HG02884 (cell line): ENCODE measurements around the gene ENKUR.
"Not testable (repeated sequence)": the region's sequence is repeated elsewhere in the genome, so short reads cannot be mapped to it uniquely, and the experiment has no call there.

ENCODE experiments used
- ATAC-seq: cut with Tn5 transposase; IDR thresholded peaks from one replicate; pipeline ENCODE4 v1.9.1; 2021; ENCODE audit warnings: mild to moderate bottlenecking, moderate library complexity; ENCODE audit not compliant: unreplicated experiment

The ENKUR gene

GRCh38 chr10:25024528-25024927, 8.6 kb upstream of the ENKUR start:
- no peak for ATAC-seq

DNA sequence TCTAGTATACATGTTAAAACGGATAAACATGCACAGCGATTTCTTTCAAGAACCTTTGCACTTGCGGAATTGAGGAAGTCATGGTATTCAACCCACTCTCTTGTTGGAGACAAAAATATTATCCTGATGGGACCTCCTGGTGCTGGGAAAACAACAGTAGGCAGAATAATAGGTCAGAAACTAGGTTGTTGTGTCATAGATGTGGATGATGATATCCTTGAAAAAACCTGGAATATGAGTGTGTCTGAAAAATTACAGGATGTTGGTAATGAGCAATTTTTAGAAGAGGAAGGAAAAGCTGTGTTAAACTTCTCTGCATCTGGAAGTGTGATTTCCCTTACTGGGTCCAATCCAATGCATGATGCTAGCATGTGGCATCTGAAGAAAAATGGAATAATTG, 7.3 kb upstream of the ENKUR start:
- ATAC-seq: no peak

- ATAC-seq: no peak
Observed at GRCh38 chr10:25018703-25019102, 2.7 kb upstream of the ENKUR start.

DNA sequence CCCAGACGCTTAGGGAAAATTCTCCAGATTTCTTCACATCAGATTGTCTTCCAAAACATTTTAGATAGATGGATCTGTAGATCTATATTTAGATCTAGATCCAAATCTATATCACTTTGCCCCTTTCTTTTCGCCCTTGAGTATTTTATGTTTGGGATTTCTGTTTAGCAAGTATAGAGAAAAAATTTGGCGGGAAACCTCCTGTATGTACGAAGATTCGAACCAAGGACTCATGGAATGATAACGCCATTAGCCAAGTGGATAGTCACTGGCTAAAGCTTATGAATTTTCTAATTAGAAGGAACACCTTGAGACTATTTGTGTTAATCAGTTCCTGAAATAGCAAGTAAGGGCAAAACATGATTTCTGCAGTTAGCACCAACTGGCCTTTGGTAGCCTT, 1.7 kb upstream of the ENKUR start:
- no peak for ATAC-seq

GRCh38 chr10:25017154-25017590, 1.2 kb upstream of the ENKUR start:
- ATAC-seq: peak; percentile 1

- ATAC-seq: peak; percentile 96
Observed at GRCh38 chr10:25016376-25017153, 607 bp upstream of the ENKUR start, which contains the start of gene THNSL1. Gene THNSL1 (plus strand): TSS chr10:25016612. CDS start chr10:25023224, 6,612 bp downstream.

GRCh38 chr10:25014579-25014978, 1.4 kb downstream of the ENKUR start:
- no peak for ATAC-seq

DNA sequence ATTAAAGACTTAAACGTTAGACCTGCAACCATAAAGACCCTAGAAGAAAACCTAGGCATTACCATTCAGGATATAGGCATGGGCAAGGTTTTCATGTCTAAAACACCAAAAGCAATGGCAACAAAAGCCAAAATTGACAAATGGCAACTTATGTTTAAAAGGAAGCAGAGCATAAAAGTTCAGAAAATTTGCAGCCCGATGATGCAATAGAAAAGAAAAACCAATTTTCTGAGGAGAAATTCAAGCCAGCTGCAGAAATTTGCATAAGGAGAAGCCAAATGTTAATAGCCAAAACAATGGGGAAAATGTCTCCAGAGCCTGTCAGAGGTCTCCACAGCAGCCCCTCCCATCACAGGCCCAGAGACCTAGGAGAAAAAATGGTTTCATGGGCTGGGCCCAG, 4.4 kb downstream of the ENKUR start:
- ATAC-seq: not testable (repeated sequence)

GRCh38 chr10:24998044-24998443, 17.9 kb downstream of the ENKUR start:
- no peak for ATAC-seq

GRCh38 chr10:24995072-24995471, 20.9 kb downstream of the ENKUR start:
- ATAC-seq: no peak

GRCh38 chr10:24993237-24993958, 22.6 kb downstream of the ENKUR start:
- no peak for ATAC-seq

GRCh38 chr10:24992512-24993133, 23.3 kb downstream of the ENKUR start:
- no peak for ATAC-seq

- no peak for ATAC-seq
Observed at GRCh38 chr10:24991298-24991697, 24.7 kb downstream of the ENKUR start.

GRCh38 chr10:24989867-24990266, 26.1 kb downstream of the ENKUR start:
- ATAC-seq: no peak

DNA sequence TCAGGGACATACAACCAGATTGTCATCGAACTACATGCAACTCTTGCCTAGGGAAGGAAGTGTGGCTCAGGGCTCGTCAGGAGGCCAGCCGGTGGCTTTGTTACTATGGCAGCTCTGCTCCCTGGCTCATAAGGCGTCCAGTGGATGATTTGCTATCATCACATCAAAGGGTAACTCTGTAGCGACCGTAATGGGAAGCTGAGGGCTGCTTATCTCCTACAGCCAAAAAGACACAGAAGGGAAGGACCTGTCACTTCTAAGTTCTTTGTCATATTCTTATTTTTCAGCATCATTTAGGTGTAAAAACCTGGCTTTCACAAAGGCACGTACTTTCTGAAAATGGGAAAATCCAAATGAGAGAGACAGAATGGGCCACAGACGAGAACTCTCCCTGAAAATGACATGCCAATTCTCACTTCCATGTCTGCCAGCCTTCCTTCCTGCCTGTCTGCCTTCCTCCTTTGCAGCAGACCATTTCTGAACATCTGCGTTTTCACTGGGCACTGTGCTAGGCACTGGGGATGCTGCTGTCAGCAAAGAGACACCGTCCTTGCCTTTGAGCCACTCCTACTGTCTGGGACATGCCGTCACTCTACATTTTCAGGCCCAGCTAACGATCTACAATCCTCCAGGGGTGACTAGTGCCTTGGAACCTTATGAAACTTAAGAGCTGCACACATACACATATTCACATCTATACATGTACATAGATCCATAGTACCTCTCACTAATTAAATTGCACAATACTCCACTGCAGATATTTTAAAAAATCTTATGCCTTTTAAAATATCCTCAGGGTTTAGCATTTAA, 26.9 kb downstream of the ENKUR start:
- no peak for ATAC-seq

DNA sequence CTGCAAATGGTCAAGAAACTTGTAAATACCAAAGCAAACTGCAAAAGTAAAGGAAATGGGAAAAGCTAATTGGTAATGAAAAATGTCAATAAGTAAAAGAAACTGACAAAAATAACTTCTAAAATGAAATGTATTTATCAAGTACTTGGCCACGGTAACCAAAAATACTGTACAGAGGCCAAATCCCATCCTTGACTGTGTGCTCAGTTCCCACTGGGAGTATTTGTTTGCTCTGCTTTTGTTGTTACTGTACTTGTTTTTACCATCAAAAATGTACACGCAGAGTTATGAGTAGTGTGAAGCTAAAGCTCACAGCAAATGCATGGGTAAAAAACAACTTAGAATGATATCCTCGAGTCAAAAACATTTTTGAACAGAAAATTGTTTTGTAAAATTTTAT, 31.1 kb downstream of the ENKUR start:
- no peak for ATAC-seq

GRCh38 chr10:24983946-24984345, 32.0 kb downstream of the ENKUR start:
- no peak for ATAC-seq

DNA sequence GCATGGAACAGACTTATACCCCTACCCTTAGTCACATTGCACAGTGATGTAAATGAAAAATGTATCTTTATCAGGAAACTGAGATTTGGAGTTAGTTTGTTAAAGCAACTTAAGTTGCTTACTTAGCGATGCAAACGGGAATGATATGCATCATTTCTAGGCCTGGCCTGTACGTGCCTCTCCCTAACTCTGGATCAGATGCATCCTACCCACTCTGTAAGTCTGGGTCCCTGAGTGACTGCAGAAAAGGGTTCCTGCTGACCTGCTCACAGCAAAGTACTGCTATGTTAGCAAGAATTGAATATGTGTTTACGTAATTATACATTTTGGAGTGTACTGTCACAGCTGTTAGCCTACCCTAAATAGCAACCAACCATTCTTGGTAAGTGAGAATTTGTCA, 32.8 kb downstream of the ENKUR start:
- no peak for ATAC-seq

- ATAC-seq: peak; percentile 62
Observed at GRCh38 chr10:24982319-24983112, 33.4 kb downstream of the ENKUR start.

- no peak for ATAC-seq
Observed at GRCh38 chr10:24981161-24981710, 34.7 kb downstream of the ENKUR start.
